Fibroblast of pulmonary artery (primary cell): ENCODE results near the gene EDC4.

ENCODE experiments used
- DNase-seq: peaks from one replicate; pipeline ENCODE4 v3.0.0-alpha.2; 2010; ENCODE audit warnings: low read depth
- H3K4me3 ChIP-seq: replicated peaks from 2 replicates; pipeline ENCODE4 v1.5.1; 2011; ENCODE audit warnings: low read depth, mild to moderate bottlenecking, control low read depth, low read length, moderate library complexity
- CTCF ChIP-seq: IDR thresholded peaks from 2 replicates; pipeline ENCODE4 v1.5.1; 2011; ENCODE audit warnings: mild to moderate bottlenecking, control low read depth, low read length, inconsistent platforms; ENCODE audit errors: missing control alignments

EDC4 gene

DNA sequence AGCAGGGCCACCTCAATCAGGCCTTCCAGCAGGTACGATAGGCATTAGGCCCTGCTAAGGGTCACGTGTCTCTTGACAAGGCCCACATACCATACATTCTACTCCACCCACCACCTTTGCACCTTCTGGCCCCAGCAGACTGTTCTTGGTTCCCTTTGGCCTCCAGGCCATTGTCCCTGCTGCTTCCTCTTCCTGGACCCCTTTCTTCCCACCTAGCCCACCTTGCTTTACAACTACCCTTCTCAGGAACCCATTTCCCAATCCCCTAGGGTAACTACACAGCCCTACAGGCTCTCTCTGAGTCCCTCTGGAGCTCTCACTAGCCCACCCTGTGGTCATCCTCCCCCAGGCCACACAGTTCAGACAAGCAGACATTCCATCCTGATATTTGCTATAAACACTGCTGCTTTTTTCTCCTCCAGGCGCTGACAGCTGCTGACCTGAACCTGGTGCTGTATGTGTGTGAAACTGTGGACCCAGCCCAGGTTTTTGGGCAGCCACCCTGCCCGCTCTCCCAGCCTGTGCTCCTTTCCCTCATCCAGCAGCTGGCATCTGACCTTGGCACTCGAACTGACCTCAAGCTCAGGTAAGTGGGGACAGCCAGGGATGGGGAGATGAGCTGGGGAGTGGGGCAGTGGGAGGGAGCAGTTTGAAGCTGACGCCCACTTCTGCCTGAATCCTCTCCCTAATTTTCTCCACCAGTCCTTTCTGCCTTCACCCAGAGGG is 10.5 kb downstream of the EDC4 start:
- no peak for TF ChIP-seq CTCF
- no peak overlapping the region for H3K4me3 ChIP-seq
- no peak for DNase-seq

GRCh38 chr16:67883872-67884261 is 11.0 kb downstream of the EDC4 start:
- peak; percentile 84 for TF ChIP-seq CTCF
- no peak overlapping the region for H3K4me3 ChIP-seq
- DNase-seq = peak; percentile 56

DNA sequence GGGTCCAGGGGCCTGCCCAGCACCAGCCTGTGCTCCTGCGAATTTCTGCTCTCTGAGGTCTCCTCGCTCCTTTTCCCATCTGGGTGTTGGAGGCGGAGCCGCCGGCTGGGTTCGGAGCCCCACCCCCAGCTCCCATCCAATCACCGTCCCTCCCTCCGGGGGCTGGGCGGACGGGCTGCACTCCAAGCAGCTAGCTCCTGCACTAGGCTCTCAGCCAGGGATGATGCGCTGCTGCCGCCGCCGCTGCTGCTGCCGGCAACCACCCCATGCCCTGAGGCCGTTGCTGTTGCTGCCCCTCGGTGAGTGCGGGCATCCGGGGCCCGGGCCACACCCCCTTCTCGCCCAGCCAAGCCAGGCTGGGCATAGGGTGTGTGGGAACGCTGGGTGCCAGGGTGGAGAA is 11.8 kb downstream of the EDC4 start, which contains the start of gene NRN1L:
NRN1L (plus strand) TSS at position 202 of the 400 bp plus-strand sequence; CDS start at position 221, 19 bp downstream.
- peak; percentile 91 for DNase-seq
- no peak for TF ChIP-seq CTCF
- H3K4me3 ChIP-seq = no peak within 1 kb of the TSS

GRCh38 chr16:67885545-67885944 is 12.7 kb downstream of the EDC4 start:
- TF ChIP-seq CTCF = no peak
- no peak for DNase-seq
- no peak overlapping the region for H3K4me3 ChIP-seq

DNA sequence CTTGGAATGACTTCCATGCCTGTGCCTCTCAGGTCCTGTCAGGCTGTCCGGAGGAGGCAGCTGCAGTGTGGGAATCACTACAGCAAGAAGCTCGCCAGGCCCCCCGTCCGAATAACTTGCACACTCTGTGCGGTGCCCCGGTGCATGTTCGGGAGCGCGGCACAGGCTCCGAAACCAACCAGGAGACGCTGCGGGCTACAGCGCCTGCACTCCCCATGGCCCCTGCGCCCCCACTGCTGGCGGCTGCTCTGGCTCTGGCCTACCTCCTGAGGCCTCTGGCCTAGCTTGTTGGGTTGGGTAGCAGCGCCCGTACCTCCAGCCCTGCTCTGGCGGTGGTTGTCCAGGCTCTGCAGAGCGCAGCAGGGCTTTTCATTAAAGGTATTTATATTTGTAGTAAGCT is 13.1 kb downstream of the EDC4 start:
- H3K4me3 ChIP-seq = no peak overlapping the region
- DNase-seq = no peak
- TF ChIP-seq CTCF = no peak

- no peak overlapping the region for H3K4me3 ChIP-seq
- no peak for DNase-seq
- no peak for TF ChIP-seq CTCF
These were observed 13.5 kb downstream of the EDC4 start for GRCh38 chr16:67886387-67886786.

- H3K4me3 ChIP-seq = no peak overlapping the region
- no peak for DNase-seq
- TF ChIP-seq CTCF = no peak
These were observed 15.5 kb downstream of the EDC4 start for GRCh38 chr16:67888331-67888730.
